WERI-Rb-1 (cell line): ENCODE data around the gene CADM2.
"Not testable (repeated sequence)": the region's sequence is repeated elsewhere in the genome, so short reads cannot be mapped to it uniquely, and the experiment has no call there.

Experiments
- DNase-seq: peaks from one replicate; pipeline ENCODE4 v3.0.0-alpha.2; 2020
- H3K27ac ChIP-seq: fragments of 250-450 bp; sonication (Bioruptor Pico); 2 replicates; pipeline ENCODE4 v1.5.1; 2020; ENCODE audit warnings: mild to moderate bottlenecking, moderate library complexity
- H3K27me3 ChIP-seq: fragments of 250-450 bp; sonication (Bioruptor Pico); 2 replicates; pipeline ENCODE4 v1.5.1; 2021; ENCODE audit warnings: mild to moderate bottlenecking, low read depth, moderate library complexity; ENCODE audit not compliant: insufficient read depth, severe bottlenecking
- H3K36me3 ChIP-seq: fragments of 250-450 bp; sonication (Bioruptor Pico); 2 replicates; pipeline ENCODE4 v1.5.1; 2020; ENCODE audit warnings: mild to moderate bottlenecking, moderate library complexity
- H3K4me3 ChIP-seq: 2 replicates; pipeline ENCODE4 v1.5.1; 2011; ENCODE audit warnings: low read depth, mild to moderate bottlenecking, control low read depth, low read length
- H3K9me3 ChIP-seq: fragments of 250-450 bp; sonication (Bioruptor Pico); 2 replicates; pipeline ENCODE4 v1.5.1; 2021; ENCODE audit warnings: mild to moderate bottlenecking, moderate library complexity; ENCODE audit not compliant: severe bottlenecking
- CTCF ChIP-seq: IDR thresholded peaks from 2 replicates; pipeline ENCODE4 v1.5.1; 2011; ENCODE audit warnings: low read depth, mild to moderate bottlenecking, control low read depth, inconsistent platforms, low read length

The CADM2 gene

GRCh38 chr3:85678713-85679112 lies 719.9 kb downstream of the CADM2 start:
- no peak for DNase-seq
- no peak for TF ChIP-seq CTCF
- Histone ChIP-seq H3K27me3 (no peaks in the 10 kb centered on the region), H3K27ac (no peak overlapping the region), H3K4me3 (no peak overlapping the region), H3K36me3 (no peaks in the 10 kb centered on the region), H3K9me3 (no peaks in the 10 kb centered on the region)

- no peak for TF ChIP-seq CTCF
- Histone ChIP-seq H3K4me3 (no peak overlapping the region), H3K9me3 (no peaks in the 10 kb centered on the region), H3K27ac (no peak overlapping the region), H3K36me3 (no peaks in the 10 kb centered on the region), H3K27me3 (no peaks in the 10 kb centered on the region)
- no peak for DNase-seq
Measured at GRCh38 chr3:85681906-85682305, 723.1 kb downstream of the CADM2 start.

- Histone ChIP-seq H3K4me3 (no peak overlapping the region), H3K27ac (no peak overlapping the region), H3K36me3 (no peaks in the 10 kb centered on the region), H3K27me3 (no peaks in the 10 kb centered on the region), H3K9me3 (no peaks in the 10 kb centered on the region)
- no peak for DNase-seq
- no peak for TF ChIP-seq CTCF
Measured at GRCh38 chr3:85691196-85691595, 732.4 kb downstream of the CADM2 start.

GRCh38 chr3:85697156-85697555 lies 738.4 kb downstream of the CADM2 start:
- Histone ChIP-seq H3K36me3 (no peaks in the 10 kb centered on the region), H3K27me3 (no peaks in the 10 kb centered on the region), H3K27ac (no peak overlapping the region), H3K4me3 (no peak overlapping the region), H3K9me3 (no peaks in the 10 kb centered on the region)
- no peak for TF ChIP-seq CTCF
- no peak for DNase-seq

- no peak for TF ChIP-seq CTCF
- Histone ChIP-seq H3K9me3 (no peaks in the 10 kb centered on the region), H3K4me3 (no peak overlapping the region), H3K27ac (no peak overlapping the region), H3K36me3 (no peaks in the 10 kb centered on the region), H3K27me3 (no peaks in the 10 kb centered on the region)
- DNase-seq: no peak
Measured at GRCh38 chr3:85706130-85706529, 747.3 kb downstream of the CADM2 start.

GRCh38 chr3:85708325-85708724 lies 749.5 kb downstream of the CADM2 start:
- DNase-seq, H3K36me3 ChIP-seq, H3K27ac ChIP-seq, H3K27me3 ChIP-seq, H3K4me3 ChIP-seq, H3K9me3 ChIP-seq: not testable (repeated sequence)
